ENCODE measurements around the gene SPEN. TPM values are rescaled to one million over a fixed set of nuclear protein-coding genes. Genes with fewer than 3 reads are reported as not detected.
"Not testable (repeated sequence)": the region's sequence is repeated elsewhere in the genome, so short reads cannot be mapped to it uniquely, and the experiment has no call there.

SPEN gene
- total RNA-seq, 2 experiments from 2014 or later: 65.1 to 65.2 TPM

- H3K4me3 Mint-ChIP-seq: no peak overlapping the region
- ChIA-PET POLR2A (no interaction called here), CTCF (interaction anchor here (0.6 to 1.0 kb wide), 2 partner anchors 18 to 154 kb away, joined by 3 to 4 read pairs; no protein-coding TSS in a partner anchor)
- H3K27me3 Mint-ChIP-seq: no peaks in the 10 kb centered on the region
- H3K27ac Mint-ChIP-seq: no peak overlapping the region
- peaks cover 64% of the 10 kb centered on the region for H3K36me3 Mint-ChIP-seq (ENCODE audit: low read depth)
- H3K4me1 Mint-ChIP-seq: peaks cover 52% of the 10 kb centered on the region
- no peak for DNase-seq
- H3K9me3 Mint-ChIP-seq: no peaks in the 10 kb centered on the region
These were observed 121.9 kb downstream of the SPEN start for GRCh38 chr1:15969321-15969880.

GRCh38 chr1:15970911-15971310 is 123.4 kb downstream of the SPEN start:
- Mint-ChIP-seq H3K4me3 (no peak overlapping the region), H3K36me3 (ENCODE audit: low read depth) (peaks cover 53% of the 10 kb centered on the region)
- POLR2A ChIA-PET: no interaction called here

GRCh38 chr1:15972409-15972808 is 124.9 kb downstream of the SPEN start:
- POLR2A ChIA-PET: no interaction called here
- H3K36me3 Mint-ChIP-seq (ENCODE audit: low read depth): peaks cover 49% of the 10 kb centered on the region
- H3K4me3 Mint-ChIP-seq: no peak overlapping the region
- peaks cover 45% of the 10 kb centered on the region for H3K4me1 Mint-ChIP-seq
- CTCF ChIA-PET: no interaction called here
- peaks cover 3% of the 10 kb centered on the region for H3K9me3 Mint-ChIP-seq
- DNase-seq: no peak
- no peak overlapping the region for H3K27ac Mint-ChIP-seq
- no peaks in the 10 kb centered on the region for H3K27me3 Mint-ChIP-seq

More at GRCh38 chr1:15970911-15971310, 123.4 kb downstream of the SPEN start:
- no peak for DNase-seq
- CTCF ChIA-PET: no interaction called here
- peaks cover 49% of the 10 kb centered on the region for H3K4me1 Mint-ChIP-seq
- no peaks in the 10 kb centered on the region for H3K27me3 Mint-ChIP-seq
- H3K27ac Mint-ChIP-seq: no peak overlapping the region
- no peaks in the 10 kb centered on the region for H3K9me3 Mint-ChIP-seq

- peaks cover 3% of the 10 kb centered on the region for H3K9me3 Mint-ChIP-seq
- ChIA-PET CTCF (no interaction called here), POLR2A (no interaction called here)
- no peak for DNase-seq
- no peaks in the 10 kb centered on the region for H3K27me3 Mint-ChIP-seq
- H3K4me3 Mint-ChIP-seq: no peak overlapping the region
- no peak overlapping the region for H3K27ac Mint-ChIP-seq
- peaks cover 39% of the 10 kb centered on the region for H3K36me3 Mint-ChIP-seq (ENCODE audit: low read depth)
- peaks cover 35% of the 10 kb centered on the region for H3K4me1 Mint-ChIP-seq
These were observed 126.3 kb downstream of the SPEN start for GRCh38 chr1:15973772-15974171.

GRCh38 chr1:15974855-15975254 is 127.3 kb downstream of the SPEN start:
- peaks cover 3% of the 10 kb centered on the region for H3K9me3 Mint-ChIP-seq

GRCh38 chr1:15975358-15975804 is 127.9 kb downstream of the SPEN start:
- DNase-seq: peak; percentile 64
- Mint-ChIP-seq H3K27me3 (no peaks in the 10 kb centered on the region), H3K4me3 (peak overlapping the region; percentile 91), H3K4me1 (peaks cover 33% of the 10 kb centered on the region), H3K36me3 (ENCODE audit: low read depth) (peaks cover 25% of the 10 kb centered on the region), H3K27ac (peak overlapping the region; percentile 54), H3K9me3 (peaks cover 3% of the 10 kb centered on the region)
- ChIA-PET CTCF (interaction anchor here (0.6 to 2.0 kb wide), 12 partner anchors 8 to 183 kb away, joined by 3 to 5 read pairs (median 4); no protein-coding TSS in a partner anchor), POLR2A (interaction anchor here (1.0 to 1.6 kb wide), 2 partner anchors 11 to 16 kb away, joined by 3 to 4 read pairs; no protein-coding TSS in a partner anchor)

More at GRCh38 chr1:15974855-15975254, 127.3 kb downstream of the SPEN start:
- H3K27me3 Mint-ChIP-seq: no peaks in the 10 kb centered on the region
- DNase-seq: no peak
- H3K4me1 Mint-ChIP-seq: peaks cover 35% of the 10 kb centered on the region
- ChIA-PET POLR2A (interaction anchor here (1.6 kb wide), 1 partner anchor 11 kb away, joined by 4 read pairs; no protein-coding TSS in a partner anchor), CTCF (interaction anchor here (0.6 to 2.0 kb wide), 5 partner anchors 11 to 142 kb away, joined by 3 to 5 read pairs (median 3); no protein-coding TSS in a partner anchor)
- peak overlapping the region; percentile 54 for H3K27ac Mint-ChIP-seq
- H3K4me3 Mint-ChIP-seq: peak overlapping the region; percentile 91
- peaks cover 30% of the 10 kb centered on the region for H3K36me3 Mint-ChIP-seq (ENCODE audit: low read depth)

GRCh38 chr1:15975805-15976680 is 128.5 kb downstream of the SPEN start, which contains the start of gene ZBTB17:
Gene ZBTB17, minus strand, starts transcription at chr1:15976101. Its CDS starts 27,606 bp downstream, at chr1:15948495.
- CTCF ChIA-PET: interaction anchor here (0.7 to 2.0 kb wide), 12 partner anchors 9 to 184 kb away, joined by 3 to 5 read pairs (median 4); no protein-coding TSS in a partner anchor
- H3K4me1 Mint-ChIP-seq: peaks cover 33% of the 10 kb centered on the region
- H3K27me3 Mint-ChIP-seq: no peaks in the 10 kb centered on the region
- peak; percentile 95 for DNase-seq
- peak within 1 kb of the TSS; percentile 91 for H3K4me3 Mint-ChIP-seq
- peaks cover 3% of the 10 kb centered on the region for H3K9me3 Mint-ChIP-seq
- peak within 1 kb of the TSS; percentile 91 for H3K27ac Mint-ChIP-seq
- H3K36me3 Mint-ChIP-seq (ENCODE audit: low read depth): peaks cover 20% of the 10 kb centered on the region
- POLR2A ChIA-PET: interaction anchor here (0.5 to 1.6 kb wide), 4 partner anchors 9 to 142 kb away, joined by 3 to 4 read pairs (median 4); no protein-coding TSS in a partner anchor

GRCh38 chr1:15977947-15978346 is 130.4 kb downstream of the SPEN start:
- H3K9me3 Mint-ChIP-seq; DNase-seq; H3K4me3 Mint-ChIP-seq; POLR2A ChIA-PET; H3K27me3 Mint-ChIP-seq; CTCF ChIA-PET; H3K36me3 Mint-ChIP-seq (ENCODE audit: low read depth); H3K27ac Mint-ChIP-seq: not testable (repeated sequence)
- H3K4me1 Mint-ChIP-seq: peaks cover 28% of the 10 kb centered on the region

GRCh38 chr1:15981679-15982078 is 134.2 kb downstream of the SPEN start:
- DNase-seq: no peak
- Mint-ChIP-seq H3K27me3 (peaks cover 4% of the 10 kb centered on the region), H3K4me3 (no peak overlapping the region), H3K27ac (no peak overlapping the region), H3K36me3 (ENCODE audit: low read depth) (no peaks in the 10 kb centered on the region), H3K9me3 (peaks cover under 1% of the 10 kb centered on the region), H3K4me1 (peaks cover 2% of the 10 kb centered on the region)
- ChIA-PET CTCF (no interaction called here), POLR2A (no interaction called here)

- Mint-ChIP-seq H3K27ac (no peak overlapping the region), H3K36me3 (ENCODE audit: low read depth) (no peaks in the 10 kb centered on the region), H3K9me3 (no peaks in the 10 kb centered on the region), H3K27me3 (peaks cover 4% of the 10 kb centered on the region), H3K4me1 (no peaks in the 10 kb centered on the region), H3K4me3 (no peak overlapping the region)
- no peak for DNase-seq
- ChIA-PET POLR2A (no interaction called here), CTCF (no interaction called here)
These were observed 135.8 kb downstream of the SPEN start for GRCh38 chr1:15983275-15983674.

GRCh38 chr1:15985611-15986297 is 138.2 kb downstream of the SPEN start:
- Mint-ChIP-seq H3K27me3 (peaks cover 6% of the 10 kb centered on the region), H3K27ac (no peak overlapping the region), H3K9me3 (no peaks in the 10 kb centered on the region), H3K36me3 (ENCODE audit: low read depth) (no peaks in the 10 kb centered on the region), H3K4me3 (no peak overlapping the region), H3K4me1 (no peaks in the 10 kb centered on the region)
- ChIA-PET CTCF (no interaction called here), POLR2A (no interaction called here)
- DNase-seq: no peak

- H3K9me3 Mint-ChIP-seq: no peaks in the 10 kb centered on the region
- no peak overlapping the region for H3K27ac Mint-ChIP-seq
- peaks cover 4% of the 10 kb centered on the region for H3K27me3 Mint-ChIP-seq
- CTCF ChIA-PET: interaction anchor here (0.8 kb wide), 1 partner anchor 171 kb away, joined by 4 read pairs; no protein-coding TSS in a partner anchor
- no peaks in the 10 kb centered on the region for H3K4me1 Mint-ChIP-seq
- H3K36me3 Mint-ChIP-seq (ENCODE audit: low read depth): no peaks in the 10 kb centered on the region
- POLR2A ChIA-PET: no interaction called here
- DNase-seq: no peak
- H3K4me3 Mint-ChIP-seq: no peak overlapping the region
These were observed 141.6 kb downstream of the SPEN start for GRCh38 chr1:15988856-15989736.

Measured in activated CD4-positive, alpha-beta T cell treated with anti-CD3 and anti-CD28 coated beads, Interleukin-2, amount 10 ng/mL, durations not matched to agents 7 days and 5 days (primary cell).